ENCODE results near the gene CCDC157. TPM values are rescaled to one million over a fixed set of nuclear protein-coding genes. Genes with fewer than 3 reads are reported as not detected.

CCDC157 gene
- total and polyA plus RNA-seq, 8 donors, result 1.1 to 8.2 (median 1.4) TPM

DNA sequence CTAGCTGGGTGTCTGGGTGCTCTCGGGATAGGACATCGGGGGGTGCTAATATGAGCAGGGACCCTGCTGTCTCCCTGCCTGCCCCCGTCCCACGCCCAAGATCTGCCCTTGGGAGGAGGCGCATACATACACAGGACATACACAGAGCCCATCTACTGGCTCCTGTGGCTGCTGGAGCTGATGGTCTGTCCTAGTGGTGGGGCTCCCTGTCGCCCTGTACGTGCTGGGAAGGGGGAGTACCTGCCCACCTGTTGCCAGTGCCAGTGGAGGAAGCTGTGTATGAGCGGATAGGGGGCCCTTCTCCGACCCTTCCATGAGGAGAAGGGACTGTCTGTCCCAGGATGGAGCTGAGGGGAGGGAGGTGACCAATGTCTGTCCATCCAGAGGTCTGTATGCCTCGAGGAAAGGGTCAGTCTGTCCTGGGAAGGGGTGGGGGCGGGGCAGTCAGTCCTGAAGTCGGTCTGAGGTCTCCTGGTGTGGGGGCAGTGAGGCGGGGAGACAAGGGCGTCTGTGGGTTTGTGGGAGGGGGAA is 31.0 kb upstream of the CCDC157 start:
- DNase-seq (no peak), ATAC-seq (no peak), FAIRE-seq (no peak)
- Histone ChIP-seq H3K4me3 (peak overlapping the region; percentile 89 to 100 (median 92)), H3K9me3 (no peaks in the 10 kb centered on the region), H3K36me3 (no peaks in the 10 kb centered on the region), H3K4me1 (peaks cover 0 to 31% (median 18%) of the 10 kb centered on the region in 3 donors), H3K27ac (peak overlapping the region in 2 of 4 donors; percentile 28 to 79), H3K27me3 (no peaks in the 10 kb centered on the region)
- no peak for TF ChIP-seq CTCF (IDR thresholded peaks at IDR 0.05)
- 32 to 36% methylated on average over 14 of the region's 14 CpGs for WGBS, 2 donors
- intact Hi-C loops (cut with DNase I), result no loop called here

GRCh38 chr22:30326255-30326705 is 30.5 kb upstream of the CCDC157 start:
- peak; percentile 25 to 44 (median 35) for ATAC-seq
- no peaks in the 10 kb centered on the region for H3K9me3 ChIP-seq
- peak overlapping the region; percentile 89 to 100 (median 92) for H3K4me3 ChIP-seq
- TF ChIP-seq CTCF (IDR thresholded peaks at IDR 0.05), result no peak
- peaks cover 0 to 31% (median 18%) of the 10 kb centered on the region in 3 donors for H3K4me1 ChIP-seq
- FAIRE-seq, result no peak
- 0 to 1% methylated on average over 26 to 34 of the region's 34 CpGs for WGBS, 2 donors
- intact Hi-C loops (cut with DNase I), result no loop called here
- peaks cover 0 to 2% (median 0%) of the 10 kb centered on the region in 3 donors for H3K36me3 ChIP-seq
- peak in 4 of 6 donors; percentile 41 to 78 (median 56) for DNase-seq
- H3K27ac ChIP-seq, result peak overlapping the region; percentile 69 to 86 (median 74)
- H3K27me3 ChIP-seq, result no peaks in the 10 kb centered on the region

GRCh38 chr22:30326706-30327362 is 30.0 kb upstream of the CCDC157 start, which contains the start of gene TBC1D10A:
Gene TBC1D10A (minus strand): TSS chr22:30326941. CDS start chr22:30326881, 60 bp downstream.
- peak; percentile 90 to 95 (median 92) for ATAC-seq
- Histone ChIP-seq H3K9me3 (no peaks in the 10 kb centered on the region), H3K27me3 (no peaks in the 10 kb centered on the region), H3K36me3 (peaks cover 0 to 6% (median 0%) of the 10 kb centered on the region in 3 donors), H3K4me1 (peaks cover 0 to 31% (median 18%) of the 10 kb centered on the region in 3 donors), H3K4me3 (peak within 1 kb of the TSS; percentile 89 to 100 (median 92)), H3K27ac (peak within 1 kb of the TSS; percentile 70 to 88 (median 78))
- no peak for TF ChIP-seq CTCF (IDR thresholded peaks at IDR 0.05)
- no peak for FAIRE-seq
- DNase-seq, result peak; percentile 95 to 99 (median 96)
- WGBS, 2 donors, result 0% methylated on average over 38 to 69 of the region's 69 CpGs
- intact Hi-C loops (cut with DNase I), result no loop called here

DNA sequence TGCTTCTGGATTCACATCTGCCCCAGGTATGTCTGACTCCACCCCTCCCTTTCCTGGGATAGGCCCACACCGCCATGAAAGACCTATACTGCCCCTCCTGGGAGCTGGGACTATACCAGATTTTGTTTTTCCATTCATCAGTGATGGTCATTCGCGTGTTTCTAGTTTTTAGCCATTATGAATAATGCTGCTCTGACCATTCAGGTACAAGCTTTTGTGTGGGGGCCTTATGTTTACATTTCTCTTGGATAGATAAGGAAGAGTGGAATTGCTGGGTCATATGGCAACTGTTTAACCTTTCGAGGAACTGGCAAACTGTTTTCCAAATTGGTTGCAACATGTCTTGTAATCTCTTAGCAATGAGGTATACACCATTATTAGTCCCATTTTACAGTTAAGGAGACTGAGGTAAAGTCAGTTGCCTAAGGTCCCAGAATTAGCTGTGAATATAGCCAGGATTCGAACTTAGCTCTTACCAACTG is 28.9 kb upstream of the CCDC157 start:
- no peaks in the 10 kb centered on the region for H3K9me3 ChIP-seq
- TF ChIP-seq CTCF (IDR thresholded peaks at IDR 0.05), result no peak
- H3K4me1 ChIP-seq, result peaks cover 0 to 31% (median 18%) of the 10 kb centered on the region in 3 donors
- no peaks in the 10 kb centered on the region for H3K27me3 ChIP-seq
- H3K27ac ChIP-seq, result peak overlapping the region; percentile 29 to 88 (median 78)
- intact Hi-C loops (cut with DNase I), result no loop called here
- H3K4me3 ChIP-seq, result peak overlapping the region in 1 of 4 donors; percentile 95
- WGBS, 2 donors, result 31 to 35% methylated on average over 5 of the region's 5 CpGs
- peaks cover 0 to 8% (median 0%) of the 10 kb centered on the region in 3 donors for H3K36me3 ChIP-seq
- FAIRE-seq (peak; percentile 20), DNase-seq (peak in 3 of 6 donors; percentile 36 to 53 (median 46)), ATAC-seq (peak; percentile 39 to 66 (median 50))

Measured in pancreas (tissue), 10 donors.